Ammon's horn (tissue), 1 donor: ENCODE data around the gene CAPN13.

Experiments
- DNase-seq: peaks from one replicate; pipeline ENCODE4 v3.0.0-alpha.2; 2016; ENCODE audit warnings: low spot score

Gene CAPN13

GRCh38 chr2:30786923-30787685 lies 20.1 kb downstream of the CAPN13 start:
- DNase-seq, result no peak

- DNase-seq, result no peak
These were observed 22.6 kb downstream of the CAPN13 start for GRCh38 chr2:30784682-30785081.

- DNase-seq, result no peak
These were observed 25.2 kb downstream of the CAPN13 start for GRCh38 chr2:30781961-30782533.

GRCh38 chr2:30781451-30781850 lies 25.8 kb downstream of the CAPN13 start:
- DNase-seq, result no peak

GRCh38 chr2:30780776-30781330 lies 26.4 kb downstream of the CAPN13 start:
- DNase-seq, result no peak

- no peak for DNase-seq
These were observed 28.6 kb downstream of the CAPN13 start for GRCh38 chr2:30778611-30779010.

- no peak for DNase-seq
These were observed 29.4 kb downstream of the CAPN13 start for GRCh38 chr2:30777661-30778505.

GRCh38 chr2:30776831-30777635 lies 30.2 kb downstream of the CAPN13 start:
- no peak for DNase-seq

- DNase-seq, result no peak
These were observed 31.4 kb downstream of the CAPN13 start for GRCh38 chr2:30775833-30776232.

GRCh38 chr2:30772021-30772705 lies 35.1 kb downstream of the CAPN13 start:
- no peak for DNase-seq

GRCh38 chr2:30770816-30771576 lies 36.2 kb downstream of the CAPN13 start:
- DNase-seq, result no peak

GRCh38 chr2:30769891-30770462 lies 37.3 kb downstream of the CAPN13 start:
- DNase-seq, result no peak

- DNase-seq, result no peak
These were observed 37.8 kb downstream of the CAPN13 start for GRCh38 chr2:30769481-30769780.

GRCh38 chr2:30768708-30769480 lies 38.4 kb downstream of the CAPN13 start:
- DNase-seq, result no peak

GRCh38 chr2:30768036-30768686 lies 39.1 kb downstream of the CAPN13 start:
- no peak for DNase-seq

- no peak for DNase-seq
These were observed 40.6 kb downstream of the CAPN13 start for GRCh38 chr2:30766666-30767065.

GRCh38 chr2:30765876-30766470 lies 41.3 kb downstream of the CAPN13 start:
- no peak for DNase-seq

- DNase-seq, result no peak
These were observed 42.1 kb downstream of the CAPN13 start for GRCh38 chr2:30765191-30765590.
